Activated T-cell treated with anti-CD3 and anti-CD28 coated beads, Interleukin-2, amount 50 U/mL, for 48 hours (primary cell): Measurements from ENCODE around the gene WWP2.
"Not testable (repeated sequence)": the region's sequence is repeated elsewhere in the genome, so short reads cannot be mapped to it uniquely, and the experiment has no call there.

Experiments used
- DNase-seq, 2 experiments: peaks; one replicate each; pipeline ENCODE4 v3.0.0-alpha.2; 2020

Gene WWP2

DNA sequence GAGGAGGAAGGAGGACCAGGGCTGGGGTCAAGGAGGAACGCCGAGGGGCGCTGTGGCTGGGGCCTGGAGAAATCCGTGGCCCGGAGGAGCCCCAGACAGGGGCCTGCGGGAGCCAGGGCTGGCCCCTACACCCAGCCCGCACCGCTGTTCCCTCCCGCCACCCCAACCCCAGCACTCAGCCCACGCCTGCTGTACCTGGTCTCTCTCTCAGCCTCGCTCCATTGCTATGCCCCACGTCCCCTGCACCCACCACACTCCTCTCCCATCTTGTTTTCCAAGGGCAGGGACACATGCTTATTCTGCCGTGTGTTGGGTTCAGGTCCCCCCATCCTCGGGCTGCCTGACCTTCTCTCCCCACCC, 189.5 kb downstream of the WWP2 start:
- DNase-seq = not testable (repeated sequence)

DNA sequence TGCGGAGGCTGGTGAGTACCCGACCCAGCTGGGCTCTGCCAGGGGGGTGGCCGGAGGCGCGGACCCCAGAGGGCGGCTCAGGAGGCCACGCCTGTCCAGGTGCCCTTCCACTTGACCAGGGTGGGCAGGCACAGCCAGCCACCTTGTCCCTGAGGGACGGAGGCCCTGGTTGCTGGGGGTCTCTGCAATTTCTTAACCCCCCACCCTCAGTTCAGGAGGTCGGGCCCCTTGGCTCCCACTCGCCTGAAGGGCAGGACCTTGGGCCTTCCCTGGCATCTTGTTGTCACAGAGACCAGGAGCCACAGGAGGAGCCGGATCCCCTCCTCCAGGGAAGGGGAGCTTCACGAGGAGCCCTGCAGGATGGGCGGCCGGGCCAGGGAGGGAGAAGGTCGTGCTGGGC, 190.0 kb downstream of the WWP2 start:
- DNase-seq = not testable (repeated sequence)

DNA sequence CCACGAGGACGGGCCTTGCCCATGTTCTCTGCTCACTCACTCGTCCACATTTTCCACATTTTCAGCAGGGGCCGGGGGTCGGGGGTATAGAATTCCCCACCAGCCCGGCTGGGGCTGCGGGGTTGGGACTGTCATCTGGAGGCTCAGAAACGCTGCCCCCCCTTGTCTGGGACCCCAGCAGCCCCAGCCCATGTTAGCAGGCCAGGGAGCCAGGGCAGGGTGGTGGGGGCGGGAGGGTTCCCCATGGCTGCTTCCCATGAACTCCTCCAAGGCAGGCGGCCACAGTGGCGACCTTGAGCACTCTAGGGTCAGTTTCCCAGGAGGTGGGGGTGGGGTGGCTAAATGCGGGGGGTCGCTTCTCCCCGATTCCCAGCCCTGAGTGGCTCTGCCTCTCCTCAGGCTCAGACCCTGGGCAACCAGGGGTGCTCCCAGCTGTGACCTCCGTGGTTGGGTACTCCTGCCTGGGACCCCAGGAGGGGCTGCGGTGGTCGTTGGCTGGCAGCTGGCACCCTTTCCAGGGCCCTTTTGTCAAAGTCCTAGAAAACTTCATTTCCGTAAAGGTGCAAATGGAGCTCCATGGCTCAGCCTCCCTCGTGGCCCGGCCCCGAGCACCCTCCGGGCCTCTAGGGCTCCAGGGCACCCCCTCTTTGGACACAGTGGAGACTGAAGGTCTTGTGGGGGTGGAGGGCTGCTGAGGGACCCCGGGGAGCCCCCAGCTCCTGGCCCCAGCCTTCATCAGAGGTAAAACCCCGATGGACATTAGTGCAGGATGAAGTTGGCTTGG, 190.6 kb downstream of the WWP2 start:
- not testable (repeated sequence) for DNase-seq

- not testable (repeated sequence) for DNase-seq
Observed at GRCh38 chr16:69954241-69954640, 192.1 kb downstream of the WWP2 start.

GRCh38 chr16:69963312-69963711, 201.2 kb downstream of the WWP2 start:
- not testable (repeated sequence) for DNase-seq

DNA sequence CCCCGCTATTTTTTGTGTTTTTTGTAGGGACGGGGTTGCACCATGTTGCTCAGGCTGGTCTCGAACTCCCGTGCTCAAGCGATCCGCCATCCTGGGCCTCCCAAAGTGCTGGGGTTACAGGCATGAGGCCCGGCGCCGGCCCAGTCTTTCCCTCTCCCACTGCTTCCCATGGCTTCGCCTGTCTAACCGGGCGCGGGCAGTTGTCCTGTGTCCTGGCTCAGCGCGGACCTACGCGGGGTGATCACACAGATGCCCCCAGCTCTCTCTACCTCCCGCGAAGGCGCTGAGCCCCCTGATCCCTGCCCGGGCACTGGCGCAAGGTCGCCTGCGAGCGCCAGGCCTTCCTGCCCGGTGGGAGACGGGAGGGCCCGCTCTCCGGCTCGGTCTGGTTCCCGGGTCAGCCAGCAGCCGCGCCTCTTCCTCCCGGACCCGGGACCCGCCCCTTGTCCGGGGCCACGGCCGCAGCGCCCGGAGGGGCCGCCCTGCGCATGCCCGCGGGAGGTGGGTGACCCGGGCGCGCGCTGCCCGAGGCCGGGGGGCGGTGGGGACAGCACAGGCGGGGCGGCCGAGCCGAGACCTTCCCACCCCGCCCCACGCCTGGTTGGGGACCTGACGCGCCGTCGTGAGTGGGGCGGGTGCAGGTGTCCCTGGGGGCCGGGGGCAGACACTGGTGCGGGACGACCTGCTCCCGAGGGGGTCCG, 203.0 kb downstream of the WWP2 start:
- peak in 1 of 2 experiments; percentile 24 for DNase-seq

DNA sequence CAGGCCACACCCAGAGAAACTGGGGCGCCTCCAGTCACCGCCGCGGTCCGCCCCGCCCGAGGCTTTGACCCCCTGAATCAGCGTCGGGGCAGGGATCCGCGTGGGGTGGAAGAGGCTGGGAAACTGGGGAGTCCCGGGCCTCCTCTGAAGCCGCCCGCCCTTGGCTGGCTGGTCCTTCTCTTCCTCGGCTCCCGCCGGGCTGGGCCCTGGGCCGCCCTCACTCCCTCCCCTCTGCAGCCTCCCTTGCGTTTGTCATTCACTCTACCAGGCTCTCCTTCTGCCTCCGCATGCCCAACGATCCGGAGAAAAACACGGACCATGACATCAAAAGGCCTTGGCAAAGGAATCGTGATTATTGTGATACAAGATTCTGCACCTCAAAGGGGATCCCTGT, 203.5 kb downstream of the WWP2 start:
- not testable (repeated sequence) for DNase-seq

DNA sequence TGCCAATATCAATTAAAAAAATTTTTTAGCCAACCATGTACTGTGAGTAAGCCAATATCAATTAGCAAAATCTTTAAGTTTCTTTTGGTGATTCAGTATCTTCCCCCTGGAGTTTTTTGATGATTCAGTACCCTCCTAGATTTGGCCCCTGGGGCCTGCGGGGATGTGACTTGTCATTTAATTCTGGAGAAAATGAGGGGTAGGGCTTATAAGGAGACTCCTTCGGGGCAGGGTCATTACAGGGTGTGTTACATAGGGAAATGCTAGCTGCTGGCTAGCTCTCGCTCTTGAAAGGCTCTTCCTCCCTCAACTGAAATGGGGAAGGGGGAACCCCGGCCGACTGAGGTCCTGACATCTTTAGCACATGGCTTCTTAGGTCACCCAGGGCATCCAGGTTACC, 205.6 kb downstream of the WWP2 start:
- not testable (repeated sequence) for DNase-seq

DNA sequence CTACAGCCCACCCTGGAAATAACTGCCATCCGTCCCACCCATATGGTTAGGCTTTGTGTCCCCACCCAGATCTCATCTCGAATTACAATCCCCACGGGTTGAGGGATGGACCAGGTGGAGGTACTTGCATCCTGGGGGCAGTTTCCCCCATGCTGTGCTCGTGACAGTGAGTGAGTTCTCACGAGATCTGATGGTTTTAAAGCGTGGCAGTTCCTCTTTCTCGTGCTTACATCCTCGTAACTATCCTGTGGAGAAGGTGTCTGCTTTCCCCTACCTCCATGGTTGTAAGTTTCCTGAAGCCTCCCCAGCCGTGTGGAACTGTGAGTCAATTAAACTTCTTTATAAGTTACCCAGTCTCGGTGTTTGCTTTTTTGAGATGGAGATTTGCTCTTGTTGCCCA, 206.0 kb downstream of the WWP2 start:
- not testable (repeated sequence) for DNase-seq

DNA sequence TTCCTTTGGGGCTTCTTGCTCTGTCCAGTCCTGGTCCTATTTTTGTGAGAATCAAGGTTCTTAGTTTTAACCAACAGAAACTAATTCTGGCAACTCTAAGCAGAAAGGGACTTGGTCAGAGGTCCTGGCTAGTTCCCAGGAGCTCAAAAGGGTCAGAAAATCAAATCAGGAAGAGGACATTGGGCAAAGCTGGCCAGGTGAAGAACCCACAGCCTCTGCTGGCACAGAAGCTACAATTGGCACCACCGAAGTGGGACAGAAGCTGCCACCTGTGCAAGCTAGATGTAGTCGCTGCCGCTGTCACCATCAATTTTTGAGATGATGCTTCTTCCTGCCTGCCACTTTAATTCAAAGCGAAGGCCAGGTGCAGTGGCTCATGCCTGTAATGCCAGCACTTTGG, 207.5 kb downstream of the WWP2 start:
- not testable (repeated sequence) for DNase-seq

GRCh38 chr16:69972120-69972519, 210.0 kb downstream of the WWP2 start:
- DNase-seq = not testable (repeated sequence)

- DNase-seq = not testable (repeated sequence)
Observed at GRCh38 chr16:69972935-69973334, 210.8 kb downstream of the WWP2 start.

DNA sequence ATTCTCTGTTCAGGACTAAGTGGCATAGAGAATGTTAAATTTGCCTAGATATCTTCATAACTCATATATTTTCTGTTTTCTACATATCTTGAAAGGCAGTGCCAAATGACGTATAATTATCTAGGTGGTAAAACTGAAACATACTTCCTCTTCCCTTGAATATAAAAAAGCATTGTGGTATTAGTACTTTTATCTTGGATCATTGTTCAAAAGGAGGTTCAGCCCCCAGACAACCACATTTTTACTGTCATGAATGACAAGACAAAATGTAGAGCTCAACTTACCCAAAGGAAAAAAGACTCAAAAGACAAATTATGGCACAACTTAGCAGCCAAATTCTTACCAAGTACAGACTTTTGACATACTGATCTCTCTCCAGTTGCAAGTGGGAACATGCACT, 223.1 kb downstream of the WWP2 start:
- DNase-seq = not testable (repeated sequence)
